BE2C (cell line): ENCODE measurements around the gene CHCHD6.
A peak's percentile ranks its signal among the peaks of the same experiment; 100 is the strongest.

ENCODE experiments used
- DNase-seq: peaks from one replicate; pipeline ENCODE4 v3.0.0-alpha.2; 2020
- H3K27me3 ChIP-seq: fragments of 250-450 bp; sonication (Bioruptor Pico); 2 replicates; pipeline ENCODE4 v1.5.1; 2020; ENCODE audit warnings: mild to moderate bottlenecking
- H3K36me3 ChIP-seq: fragments of 250-450 bp; sonication (Bioruptor Pico); 2 replicates; pipeline ENCODE4 v1.5.1; 2020; ENCODE audit warnings: mild to moderate bottlenecking
- H3K4me1 ChIP-seq: fragments of 250-450 bp; sonication (Bioruptor Pico); 2 replicates; pipeline ENCODE4 v1.5.1; 2020
- H3K4me3 ChIP-seq: 2 replicates; pipeline ENCODE4 v1.5.1; 2011; ENCODE audit warnings: low read depth, low read length
- H3K9me3 ChIP-seq: fragments of 250-450 bp; sonication (Bioruptor Pico); 2 replicates; pipeline ENCODE4 v1.5.1; 2020
- CTCF ChIP-seq: IDR thresholded peaks from 2 replicates; pipeline ENCODE4 v1.5.1; 2012; ENCODE audit warnings: mild to moderate bottlenecking, low read depth, low read length

CHCHD6 gene

GRCh38 chr3:126730376-126730775 is 26.3 kb downstream of the CHCHD6 start:
- no peak overlapping the region for H3K4me3 ChIP-seq
- TF ChIP-seq CTCF = no peak
- no peaks in the 10 kb centered on the region; the same call in none of the 2 replicates for H3K36me3 ChIP-seq
- H3K27me3 ChIP-seq = no peaks in the 10 kb centered on the region
- H3K4me1 ChIP-seq = no peaks in the 10 kb centered on the region
- no peak for DNase-seq
- peaks cover 2% of the 10 kb centered on the region; the same call in 1 of the 2 replicates for H3K9me3 ChIP-seq

- TF ChIP-seq CTCF = no peak
- Histone ChIP-seq H3K36me3 (no peaks in the 10 kb centered on the region; the same call in none of the 2 replicates), H3K9me3 (peaks cover under 1% of the 10 kb centered on the region; the same call in 1 of the 2 replicates), H3K4me1 (no peaks in the 10 kb centered on the region), H3K4me3 (no peak overlapping the region), H3K27me3 (no peaks in the 10 kb centered on the region)
- DNase-seq = no peak
These were observed 27.0 kb downstream of the CHCHD6 start for GRCh38 chr3:126731044-126731443.

- Histone ChIP-seq H3K27me3 (no peaks in the 10 kb centered on the region), H3K4me3 (no peak overlapping the region), H3K36me3 (no peaks in the 10 kb centered on the region; the same call in none of the 2 replicates), H3K9me3 (no peaks in the 10 kb centered on the region), H3K4me1 (no peaks in the 10 kb centered on the region)
- no peak for TF ChIP-seq CTCF
- DNase-seq = no peak
These were observed 28.4 kb downstream of the CHCHD6 start for GRCh38 chr3:126732281-126733060.

GRCh38 chr3:126733061-126733430 is 29.0 kb downstream of the CHCHD6 start:
- Histone ChIP-seq H3K9me3 (no peaks in the 10 kb centered on the region), H3K4me3 (no peak overlapping the region), H3K4me1 (no peaks in the 10 kb centered on the region), H3K36me3 (no peaks in the 10 kb centered on the region; the same call in none of the 2 replicates), H3K27me3 (no peaks in the 10 kb centered on the region)
- no peak for DNase-seq
- no peak for TF ChIP-seq CTCF

- no peak for DNase-seq
- Histone ChIP-seq H3K27me3 (no peaks in the 10 kb centered on the region), H3K9me3 (no peaks in the 10 kb centered on the region), H3K4me3 (no peak overlapping the region), H3K4me1 (no peaks in the 10 kb centered on the region), H3K36me3 (no peaks in the 10 kb centered on the region; the same call in none of the 2 replicates)
- no peak for TF ChIP-seq CTCF
These were observed 30.2 kb downstream of the CHCHD6 start for GRCh38 chr3:126734106-126734723.

- peaks cover 4% of the 10 kb centered on the region for H3K36me3 ChIP-seq
- H3K4me3 ChIP-seq = no peak overlapping the region
- no peak for DNase-seq
- H3K27me3 ChIP-seq = no peaks in the 10 kb centered on the region
- no peaks in the 10 kb centered on the region for H3K4me1 ChIP-seq
- TF ChIP-seq CTCF = peak; percentile 34
- no peaks in the 10 kb centered on the region for H3K9me3 ChIP-seq
These were observed 33.5 kb downstream of the CHCHD6 start for GRCh38 chr3:126737527-126737926.
